H1 (cell line): ENCODE data around the gene PDK1. TPM values are rescaled to one million over a fixed set of nuclear protein-coding genes. Genes with fewer than 3 reads are reported as not detected.

Experiments used
- CTCF ChIA-PET: fragments of 300-600 bp; sonication (Branson Sonifier 250); formaldehyde crosslinking; loops from one replicate; lab custom pipeline; 2021; ENCODE audit not compliant: partially characterized antibody; lab: Charles Lee
- POLR2A ChIA-PET: fragments of 300-600 bp; sonication (Branson Sonifier 250); formaldehyde crosslinking; loops from one replicate; lab custom pipeline; 2021; ENCODE audit warnings: inconsistent platforms; ENCODE audit not compliant: partially characterized antibody; lab: Charles Lee
- DNase-seq, 2 experiments: peaks; one replicate each; pipeline versions ENCODE4 v3.0.0 to v3.0.0-alpha.2; 2010 to 2022; ENCODE audit warnings: low spot score in 2 of 2, low read depth in 1 of 2, mixed read lengths in 1 of 2
- FAIRE-seq: peaks from 2 replicates; lab custom pipeline; 2011; peaks lifted over from hg19 to GRCh38; lab: Jason Lieb, UNC
- H2AFZ ChIP-seq: 2 replicates; pipeline ENCODE4 v1.8.1; 2012; ENCODE audit warnings: low read length, inconsistent platforms
- H2AK5ac ChIP-seq: 2 replicates; pipeline ENCODE4 v1.6.1; 2013; ENCODE audit warnings: low read depth, low read length
- H2BK120ac ChIP-seq: replicated peaks from 2 replicates; pipeline ENCODE3; 2013; ENCODE audit warnings: low read depth, low read length, inconsistent platforms
- H2BK12ac ChIP-seq: 2 replicates; pipeline ENCODE4 v1.6.1; 2013; ENCODE audit warnings: low read depth, low read length
- H2BK15ac ChIP-seq: 2 replicates; pipeline ENCODE4 v1.6.1; 2013; ENCODE audit warnings: low read length
- H2BK20ac ChIP-seq: 2 replicates; pipeline ENCODE4 v1.6.1; 2013; ENCODE audit warnings: low read length
- H2BK5ac ChIP-seq: 2 replicates; pipeline ENCODE4 v1.6.1; 2013; ENCODE audit warnings: low read depth, low read length
- H3K14ac ChIP-seq: 2 replicates; pipeline ENCODE4 v1.6.1; 2013; ENCODE audit warnings: inconsistent platforms; ENCODE audit not compliant: insufficient read length
- H3K18ac ChIP-seq: 2 replicates; pipeline ENCODE4 v1.6.1; 2013; ENCODE audit warnings: low read length; ENCODE audit errors: extremely low read depth
- H3K23ac ChIP-seq: 2 replicates; pipeline ENCODE4 v1.6.1; 2013; ENCODE audit warnings: inconsistent platforms; ENCODE audit not compliant: insufficient read length
- H3K23me2 ChIP-seq: 2 replicates; pipeline ENCODE4 v1.6.1; 2013; ENCODE audit warnings: low read depth, low read length
- H3K27ac ChIP-seq: 2 replicates; pipeline ENCODE4 v1.6.1; 2011; ENCODE audit warnings: low read depth, low read length, inconsistent platforms
- H3K27me3 ChIP-seq, 4 experiments: replicated peaks in 1 of 4; 1 replicate in 1 of 4; 2 replicates in 3 of 4; pipeline versions ENCODE4 v1.6.1 to v1.8.1; 2011 to 2013; ENCODE audit warnings: low read length in 3 of 4, mild to moderate bottlenecking in 3 of 4, inconsistent platforms in 2 of 4, mixed read lengths in 2 of 4, moderate library complexity in 1 of 4; ENCODE audit not compliant: control insufficient read depth in 3 of 4, insufficient read depth in 3 of 4; ENCODE audit errors: extremely low read depth in 1 of 4
- H3K36me3 ChIP-seq, 4 experiments: 2 replicates each; pipeline versions ENCODE4 v1.6.1 to v1.8.1; 2011 to 2013; ENCODE audit warnings: mild to moderate bottlenecking in 4 of 4, low read length in 3 of 4, moderate library complexity in 2 of 4, control low read depth in 1 of 4, inconsistent platforms in 1 of 4; ENCODE audit not compliant: insufficient read depth in 4 of 4, control insufficient read depth in 2 of 4
- H3K4ac ChIP-seq: replicated peaks from 2 replicates; pipeline ENCODE3; 2013; ENCODE audit warnings: low read length, low read depth, mixed read lengths, inconsistent platforms; ENCODE audit not compliant: insufficient read length
- H3K4me1 ChIP-seq, 4 experiments: replicated peaks in 1 of 4; 1 replicate in 1 of 4; 2 replicates in 3 of 4; pipeline versions ENCODE4 v1.6.1 to v1.8.1; 2011 to 2013; ENCODE audit warnings: low read length in 3 of 4, inconsistent platforms in 2 of 4, mixed read lengths in 1 of 4; ENCODE audit not compliant: insufficient read depth in 4 of 4, control insufficient read depth in 3 of 4
- H3K4me2 ChIP-seq, 2 experiments: 2 replicates each; pipeline versions ENCODE4 v1.6.1 to v1.8.1; 2011 to 2013; ENCODE audit warnings: low read depth in 2 of 2, low read length in 2 of 2, control low read depth in 1 of 2, inconsistent platforms in 1 of 2, mild to moderate bottlenecking in 1 of 2; ENCODE audit not compliant: insufficient read depth in 1 of 2
- H3K4me3 ChIP-seq, 4 experiments: fragments of 200-600, 300-600 bp in 1 of 4; sonication (generic), shearing (Covaris generic), sonication (Bioruptor Twin) in 1 of 4; 2 replicates each; pipeline versions ENCODE4 v1.5.1 to v1.8.1; 2011 to 2016; ENCODE audit warnings: low read length in 4 of 4, low read depth in 3 of 4, control low read depth in 2 of 4, inconsistent platforms in 2 of 4, mild to moderate bottlenecking in 2 of 4, mixed read lengths in 1 of 4, moderate library complexity in 1 of 4; ENCODE audit not compliant: insufficient read depth in 2 of 4; ENCODE audit errors: extremely low read depth in 1 of 4
- H3K56ac ChIP-seq: replicated peaks from 2 replicates; pipeline ENCODE3; 2013; ENCODE audit warnings: low read depth, mild to moderate bottlenecking, mixed read lengths, low read length, inconsistent platforms; ENCODE audit not compliant: insufficient read length
- H3K79me1 ChIP-seq: 2 replicates; pipeline ENCODE4 v1.6.1; 2013; ENCODE audit warnings: low read depth, low read length, control low read depth
- H3K79me2 ChIP-seq, 2 experiments: 2 replicates each; pipeline versions ENCODE4 v1.6.1 to v1.8.1; 2012 to 2013; ENCODE audit warnings: low read length in 2 of 2, mild to moderate bottlenecking in 2 of 2, inconsistent platforms in 1 of 2; ENCODE audit not compliant: insufficient read depth in 2 of 2, control insufficient read depth in 1 of 2
- H3K9ac ChIP-seq, 4 experiments: replicated peaks in 1 of 4; 1 replicate in 1 of 4; 2 replicates in 3 of 4; pipeline versions ENCODE4 v1.6.1 to v1.8.1; 2011 to 2013; ENCODE audit warnings: low read depth in 3 of 4, low read length in 3 of 4, control low read depth in 2 of 4, mild to moderate bottlenecking in 2 of 4, moderate library complexity in 2 of 4, inconsistent platforms in 1 of 4; ENCODE audit errors: extremely low read depth in 1 of 4
- H3K9me3 ChIP-seq, 2 experiments: 2 replicates each; pipeline versions ENCODE4 v1.6.1 to v1.8.1; 2012 to 2013; ENCODE audit warnings: mild to moderate bottlenecking in 2 of 2, moderate library complexity in 2 of 2, control low read depth in 1 of 2, inconsistent platforms in 1 of 2, low read depth in 1 of 2, low read length in 1 of 2, mixed read lengths in 1 of 2; ENCODE audit not compliant: insufficient read depth in 2 of 2
- H4K20me1 ChIP-seq, 2 experiments: replicated peaks in 1 of 2; 2 replicates each; pipeline versions ENCODE3 to v1.8.1; 2011 to 2013; ENCODE audit warnings: inconsistent platforms in 2 of 2, low read length in 2 of 2, mild to moderate bottlenecking in 1 of 2; ENCODE audit not compliant: insufficient read depth in 2 of 2, control insufficient read depth in 1 of 2
- H4K5ac ChIP-seq: 2 replicates; pipeline ENCODE4 v1.6.1; 2013; ENCODE audit warnings: low read length, low read depth, mixed read lengths, inconsistent platforms; ENCODE audit not compliant: insufficient read length
- H4K8ac ChIP-seq: 2 replicates; pipeline ENCODE4 v1.8.0; 2013; ENCODE audit warnings: mild to moderate bottlenecking, moderate library complexity, low read length, inconsistent platforms; ENCODE audit not compliant: insufficient read depth; ENCODE audit errors: extremely low read depth
- H4K91ac ChIP-seq: replicated peaks from 2 replicates; pipeline ENCODE3; 2013; ENCODE audit warnings: low read length, mixed read lengths, inconsistent platforms; ENCODE audit not compliant: insufficient read length
- CBX8 ChIP-seq: fragments of 300-800, 300-1000 bp; sonication (generic); IDR thresholded peaks from 2 replicates; pipeline ENCODE4 v1.7.1; 2016; ENCODE audit warnings: low read depth, low read length, borderline replicate concordance
- KDM1A ChIP-seq: fragments of 200-600, 300-600 bp; sonication (generic); IDR thresholded peaks from 2 replicates; pipeline ENCODE4 v1.7.1; 2016; ENCODE audit warnings: mild to moderate bottlenecking, low read length, borderline replicate concordance
- POLR2AphosphoS5 ChIP-seq: IDR thresholded peaks from 2 replicates; pipeline ENCODE4 v1.6.1; 2011; ENCODE audit warnings: low read depth, low read length
- RXRA ChIP-seq: IDR thresholded peaks from 2 replicates; pipeline ENCODE4 v1.6.1; 2011; ENCODE audit warnings: low read depth, mild to moderate bottlenecking, low read length, moderate library complexity; ENCODE audit not compliant: insufficient read depth
- USF2 ChIP-seq: IDR thresholded peaks from 2 replicates; pipeline ENCODE4 v1.6.1; 2011; ENCODE audit warnings: low read length, improper control_type of control experiment
- WGBS, 2 experiments: shearing (Covaris generic) in 1 of 2; methylation state at CpG; one replicate each; pipeline versions ENCODE4 v1.1.6 to v1.1.7; 2013 to 2015; ENCODE audit warnings: low lambda C conversion rate in 2 of 2, mixed read lengths in 2 of 2, inconsistent platforms in 1 of 2, low coverage in 1 of 2, missing lambda C conversion rate in 1 of 2; ENCODE audit not compliant: insufficient replicate concordance in 2 of 2, insufficient coverage in 1 of 2, insufficient read length in 1 of 2; ENCODE audit errors: extremely low coverage in 1 of 2, missing lambda C conversion rate in 1 of 2; 5-methylcytosine and 5-hydroxymethylcytosine counted together
- polyA plus RNA-seq, 7 experiments: library from polyadenylated mRNA; depleted of rRNA in 3 of 7; stranded (reverse) in 5 of 7; unstranded in 2 of 7; fragments of >200 nt in 5 of 7; fragments of 200-250 nt in 2 of 7; gene quantifications; 1 replicate in 5 of 7; 2 replicates in 1 of 7; 4 replicates in 1 of 7; pipeline versions ENCODE4 v1.2.1 to v1.2.3, GENCODE V29; 2011 to 2013; ENCODE audit warnings: missing spikeins in 2 of 7, mixed read lengths in 2 of 7
- total RNA-seq: library from RNA; stranded (reverse); fragmentation: NEBNext Ultra II Directional; extraction: Animal tissue kit (Norgen Biotek cat#: 25700); gene quantifications from 2 replicates; pipeline ENCODE4 v1.2.1, GENCODE V29; 2021
- TF ChIP-seq, protein P1 (sequence below): IDR thresholded peaks from 2 replicates; pipeline ENCODE4 v1.6.1; 2011; ENCODE audit warnings: low read depth, mild to moderate bottlenecking, low read length; ENCODE audit not compliant: insufficient read depth

The PDK1 gene
- total and polyA plus RNA-seq, 2 of the 8 experiments (the other 6 are each of a cell fraction or from before 2014, with no cell fraction given), result 18.2 to 21.9 TPM

DNA sequence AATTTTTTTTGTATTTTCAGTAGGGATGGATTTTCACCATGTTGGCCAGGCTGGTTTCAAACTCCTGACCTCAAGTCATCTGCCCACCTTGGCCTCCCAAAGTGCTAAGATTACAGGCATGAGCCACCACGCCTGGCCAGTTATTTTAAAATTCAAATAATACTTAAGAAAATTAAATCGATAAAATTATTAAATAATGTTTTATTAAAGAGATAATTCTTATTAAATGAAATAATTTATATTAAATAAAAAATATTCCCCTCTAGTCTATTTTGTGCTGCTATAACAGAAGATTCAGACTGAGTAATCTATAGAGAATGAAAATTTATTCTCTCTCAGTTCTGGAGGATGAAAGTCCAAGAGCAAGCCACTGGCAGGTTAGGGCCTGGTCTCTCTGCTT lies 61.2 kb downstream of the PDK1 start:
- Histone ChIP-seq H2BK15ac (no peak overlapping the region), H3K14ac (no peak overlapping the region), H2AFZ (no peak overlapping the region), H3K4me3 (no peak overlapping the region), H3K4me2 (no peak overlapping the region), H4K8ac (no peak overlapping the region), H4K91ac (no peak overlapping the region), H3K18ac (no peak overlapping the region), H3K27ac (no peak overlapping the region), H3K9me3 (no peaks in the 10 kb centered on the region; a peak in 1 of 4 replicates), H3K79me2 (no peaks in the 10 kb centered on the region), H3K4me1 (no peaks in the 10 kb centered on the region), H3K36me3 (no peaks in the 10 kb centered on the region; a peak in 1 of 8 replicates), H2BK5ac (no peak overlapping the region), H3K9ac (no peak overlapping the region), H3K4ac (no peak overlapping the region), H3K56ac (no peak overlapping the region), H3K23me2 (no peaks in the 10 kb centered on the region), H2AK5ac (no peak overlapping the region), H3K27me3 (no peaks in the 10 kb centered on the region), H2BK120ac (no peak overlapping the region), H2BK12ac (no peak overlapping the region), H4K5ac (no peak overlapping the region), H2BK20ac (no peak overlapping the region), H3K79me1 (no peaks in the 10 kb centered on the region), H4K20me1 (no peaks in the 10 kb centered on the region), H3K23ac (no peak overlapping the region)
- FAIRE-seq (no peak), DNase-seq (no peak)
- no peak for TF ChIP-seq RXRA
- TF ChIP-seq KDM1A, result no peak
- no peak for TF ChIP-seq CBX8
- TF ChIP-seq USF2, result no peak
- TF ChIP-seq POLR2AphosphoS5, result no peak
- TF ChIP-seq, protein P1, sequence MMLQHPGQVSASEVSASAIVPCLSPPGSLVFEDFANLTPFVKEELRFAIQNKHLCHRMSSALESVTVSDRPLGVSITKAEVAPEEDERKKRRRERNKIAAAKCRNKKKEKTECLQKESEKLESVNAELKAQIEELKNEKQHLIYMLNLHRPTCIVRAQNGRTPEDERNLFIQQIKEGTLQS, result no peak
- POLR2A ChIA-PET, result no interaction called here
- CTCF ChIA-PET, result no interaction called here
- WGBS, 2 experiments, result 100% methylated on average over 2 of the region's 2 CpGs; no CpG with 5 or more reads in 1 of the 2 experiments
